Fibroblast of gingiva (primary cell): ENCODE results near the gene RALGAPA1.
"Not testable (repeated sequence)": the region's sequence is repeated elsewhere in the genome, so short reads cannot be mapped to it uniquely, and the experiment has no call there.

Experiments
- DNase-seq: peaks from one replicate; pipeline ENCODE4 v3.0.0-alpha.2; 2011; ENCODE audit warnings: low read depth

RALGAPA1 gene

DNA sequence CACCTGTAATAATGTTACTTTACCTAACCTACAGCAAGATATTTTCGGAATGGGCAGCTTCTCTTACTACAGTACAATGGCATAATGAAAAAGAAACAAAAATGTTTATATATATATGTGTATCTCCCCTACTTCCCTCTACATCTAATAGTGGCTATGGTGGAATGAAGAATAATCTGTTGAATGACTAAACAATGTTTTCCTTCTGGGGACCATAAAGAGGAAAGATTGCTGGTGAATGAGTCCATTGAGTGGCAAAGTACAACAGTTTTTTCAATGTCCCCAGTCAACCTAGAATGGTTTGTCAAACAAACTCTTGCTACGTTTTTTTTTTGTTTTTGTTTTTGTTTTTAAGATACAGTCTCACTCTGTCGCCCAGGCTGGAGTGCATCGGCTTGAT, 47.2 kb downstream of the RALGAPA1 start:
- no peak for DNase-seq

DNA sequence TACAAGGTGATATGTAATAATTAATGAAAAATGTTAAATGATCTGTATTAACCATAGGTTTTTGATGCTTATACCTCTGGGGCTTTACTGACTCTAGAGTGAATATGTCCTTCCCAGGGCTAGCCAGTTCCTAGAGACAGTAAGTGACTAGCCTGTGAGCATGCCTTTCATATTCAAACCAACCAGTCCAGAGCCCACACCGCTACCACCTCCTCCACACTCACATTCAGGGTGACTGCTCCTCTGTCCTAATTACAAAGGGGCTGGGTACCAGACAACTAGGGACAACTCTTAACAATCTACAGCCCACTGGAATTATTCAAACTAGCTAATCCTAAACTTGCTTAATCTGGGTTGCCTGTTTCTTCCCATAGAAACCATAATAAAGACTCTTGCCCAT, 49.0 kb downstream of the RALGAPA1 start:
- no peak for DNase-seq

DNA sequence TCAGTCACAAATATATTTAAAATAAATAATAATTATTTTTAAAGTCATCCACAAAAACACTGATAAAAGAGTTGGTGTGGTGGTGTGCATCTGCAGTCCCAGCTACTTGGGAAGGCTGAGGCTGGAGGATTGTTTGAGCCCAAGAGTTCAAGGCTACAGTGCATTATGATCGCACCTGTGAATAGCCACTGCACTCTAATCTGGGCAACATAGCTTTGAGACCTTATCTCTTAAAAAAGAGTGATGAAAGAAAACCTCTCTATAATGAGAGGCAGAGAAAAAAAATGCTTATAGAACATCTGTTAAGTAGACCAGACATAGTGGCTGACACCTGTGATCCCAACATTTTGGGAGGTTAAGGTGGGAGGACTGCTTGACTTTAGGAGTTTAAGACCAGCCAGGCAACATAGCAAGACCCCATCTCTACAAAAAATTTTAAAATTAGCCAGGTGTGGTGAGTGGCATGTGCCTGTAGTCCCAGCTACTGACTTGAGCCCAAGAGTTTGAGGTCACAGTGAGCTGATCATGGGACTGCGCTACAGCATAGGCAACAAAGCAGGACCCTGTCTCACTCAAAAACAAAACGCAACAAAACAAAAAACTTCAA, 50.5 kb downstream of the RALGAPA1 start:
- DNase-seq = no peak

DNA sequence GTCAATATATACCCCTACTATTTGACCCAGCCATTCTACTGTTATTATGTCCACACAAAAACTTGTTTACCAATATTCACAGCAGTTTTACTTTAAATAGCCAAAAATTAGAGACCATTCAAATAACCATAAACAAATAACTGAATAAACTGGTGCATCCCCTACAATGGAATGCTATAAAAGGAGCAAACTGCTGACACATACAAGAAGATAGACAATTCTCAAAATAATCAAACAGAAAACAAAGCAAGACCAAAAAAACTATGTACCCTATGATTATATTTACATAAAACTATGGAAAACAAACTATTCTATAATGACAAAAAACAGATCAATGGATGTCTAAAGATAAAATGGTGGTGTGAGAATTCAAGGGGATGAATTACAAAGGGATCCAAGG, 54.4 kb downstream of the RALGAPA1 start:
- DNase-seq = no peak

DNA sequence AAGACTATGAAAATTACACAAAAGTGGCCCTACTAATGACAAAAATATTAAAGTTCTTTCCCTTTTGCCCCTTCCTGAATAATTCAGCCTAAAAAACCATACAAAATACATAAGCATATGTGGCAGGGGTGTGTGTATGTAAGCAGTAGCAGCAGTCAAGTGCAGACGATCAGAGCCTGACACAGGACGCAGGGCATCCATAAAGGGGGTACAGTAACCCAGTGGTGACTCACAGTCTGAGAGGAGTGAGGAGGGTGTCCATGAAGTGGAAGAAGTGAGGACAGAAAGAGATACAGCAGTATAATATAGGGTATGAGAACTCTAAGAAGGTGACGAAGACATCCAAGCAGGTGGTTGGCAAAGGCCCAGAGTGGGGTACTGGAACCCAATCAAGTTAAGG, 56.7 kb downstream of the RALGAPA1 start:
- no peak for DNase-seq

DNA sequence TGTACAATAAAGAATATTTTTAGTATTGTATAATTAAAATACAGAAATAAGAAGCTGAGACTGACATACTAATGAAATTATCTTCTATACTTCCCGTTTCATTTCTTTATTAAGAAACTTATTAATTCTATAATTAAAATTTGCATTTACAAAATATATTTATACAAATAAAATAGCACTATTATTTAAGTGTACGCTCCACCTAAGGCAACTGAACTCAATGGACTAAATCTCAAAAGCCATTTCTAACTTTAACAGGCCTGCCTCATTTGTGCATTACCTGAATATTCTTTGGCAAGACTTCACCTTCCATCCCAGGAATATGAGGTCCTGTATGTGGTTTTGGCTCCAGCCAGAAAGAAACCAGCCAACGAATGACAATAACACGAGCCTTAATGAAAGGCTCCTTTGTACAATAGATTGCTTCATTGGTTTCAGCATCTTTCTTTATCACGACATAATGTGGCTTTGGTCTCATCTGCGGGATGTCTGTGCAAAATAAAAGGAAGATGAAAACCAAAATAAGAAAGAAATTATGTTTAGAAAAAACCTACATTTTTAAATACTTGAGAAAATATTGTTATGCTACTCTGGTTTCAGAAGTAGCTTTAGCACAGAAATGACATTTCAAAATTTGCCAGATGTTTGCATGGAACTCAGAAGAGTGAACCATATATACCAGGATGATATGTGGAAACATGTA, 58.7 kb downstream of the RALGAPA1 start:
- DNase-seq = no peak

DNA sequence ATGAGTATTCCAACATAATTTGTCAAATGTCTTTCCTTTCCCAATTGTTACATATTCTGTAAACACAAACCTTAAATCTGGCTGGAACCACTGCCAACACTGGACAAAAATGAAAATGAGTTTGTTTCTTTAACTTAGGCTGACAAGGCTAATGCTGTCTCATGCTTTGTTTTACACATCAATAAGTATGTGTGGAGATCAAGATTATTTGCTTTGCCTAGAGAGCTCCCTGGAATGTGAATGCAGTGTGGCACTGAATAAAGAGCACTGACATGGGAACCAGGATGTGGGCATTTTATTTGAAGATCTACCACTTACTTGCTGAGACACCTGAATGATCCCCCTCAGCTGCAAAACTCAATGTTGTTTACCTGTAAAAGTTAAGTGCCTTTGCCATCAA, 61.7 kb downstream of the RALGAPA1 start:
- peak; percentile 54 for DNase-seq

DNA sequence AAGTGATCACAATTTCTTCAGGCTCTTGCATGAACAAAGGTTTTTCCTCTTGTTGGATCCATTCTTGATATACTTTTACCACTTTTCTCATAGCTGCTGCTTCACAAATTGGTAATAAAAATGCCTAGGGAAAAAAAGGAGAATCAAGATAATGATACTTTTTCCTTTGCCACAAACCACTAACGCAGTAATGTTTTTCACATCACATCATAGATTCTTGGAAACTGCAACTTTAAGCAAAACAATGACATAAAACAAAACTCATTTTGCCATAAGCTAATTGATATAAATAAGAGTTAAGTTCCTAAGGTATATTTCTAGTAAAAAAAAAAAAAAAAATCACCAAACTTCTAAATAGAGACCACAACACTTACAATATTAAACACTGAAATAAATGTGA, 66.7 kb downstream of the RALGAPA1 start:
- no peak for DNase-seq

DNA sequence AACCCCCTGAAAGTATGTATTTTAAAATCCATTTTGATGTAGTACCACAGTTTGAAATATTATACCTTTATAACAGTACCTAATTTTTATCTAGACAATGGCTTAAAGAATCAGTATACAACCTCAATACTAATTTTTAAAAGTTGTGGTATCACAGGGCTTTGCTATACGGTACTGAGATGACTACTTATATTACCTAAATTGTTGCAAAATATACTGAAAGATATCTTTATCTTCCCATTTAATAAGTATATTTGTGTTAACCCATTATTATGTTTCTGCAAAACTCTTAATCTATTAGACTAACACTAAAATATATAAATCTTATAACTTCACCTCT, 67.1 kb downstream of the RALGAPA1 start:
- no peak for DNase-seq

DNA sequence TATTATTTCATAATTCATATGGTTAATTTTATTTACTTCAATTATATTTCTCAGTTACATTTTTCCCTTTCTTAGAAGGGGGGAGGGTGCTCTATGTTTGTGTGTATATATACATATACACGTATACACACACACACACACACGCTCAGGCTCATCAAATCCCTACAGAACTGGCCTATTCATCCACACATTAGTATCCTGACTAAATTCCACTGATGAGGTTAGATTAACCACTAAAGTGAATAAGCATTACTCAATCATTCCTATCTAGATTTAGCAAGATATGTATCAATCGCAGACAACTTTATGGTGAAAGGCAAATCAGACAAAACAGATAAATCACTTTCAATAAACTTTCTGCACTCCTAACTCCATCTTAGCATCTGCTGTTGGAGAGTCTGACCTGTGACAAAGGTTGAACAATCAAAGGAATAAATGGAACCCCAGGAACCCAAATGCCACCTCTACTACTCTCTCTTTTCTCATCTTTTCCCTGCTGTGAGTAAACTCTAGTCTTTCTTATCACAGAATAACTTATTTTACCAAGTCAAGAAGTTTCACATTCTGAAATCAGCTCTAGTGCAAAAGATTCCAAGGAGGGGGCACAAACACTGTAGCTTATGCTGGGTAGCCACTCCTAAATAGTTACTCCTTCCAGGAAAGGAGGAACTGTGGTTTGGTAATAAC, 67.6 kb downstream of the RALGAPA1 start:
- no peak for DNase-seq

DNA sequence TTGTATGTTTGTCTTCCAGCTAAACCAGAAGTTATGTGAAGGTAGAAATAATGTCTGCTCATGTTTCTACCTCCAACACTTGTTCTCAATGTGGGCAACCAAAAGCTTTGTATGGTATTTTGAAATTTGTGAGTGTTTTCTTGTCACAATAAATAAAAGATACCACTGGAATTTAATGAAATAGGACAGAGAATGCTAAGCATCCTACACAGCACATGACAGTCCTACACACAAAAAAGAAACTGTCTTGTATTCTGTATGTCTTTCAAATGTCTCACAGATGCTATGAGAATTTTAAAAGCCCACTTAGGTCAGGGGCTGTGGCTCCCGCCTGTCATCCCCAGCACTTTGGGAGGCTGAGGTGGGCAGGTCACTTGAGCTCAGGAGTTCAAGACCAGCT, 68.9 kb downstream of the RALGAPA1 start:
- DNase-seq = no peak

DNA sequence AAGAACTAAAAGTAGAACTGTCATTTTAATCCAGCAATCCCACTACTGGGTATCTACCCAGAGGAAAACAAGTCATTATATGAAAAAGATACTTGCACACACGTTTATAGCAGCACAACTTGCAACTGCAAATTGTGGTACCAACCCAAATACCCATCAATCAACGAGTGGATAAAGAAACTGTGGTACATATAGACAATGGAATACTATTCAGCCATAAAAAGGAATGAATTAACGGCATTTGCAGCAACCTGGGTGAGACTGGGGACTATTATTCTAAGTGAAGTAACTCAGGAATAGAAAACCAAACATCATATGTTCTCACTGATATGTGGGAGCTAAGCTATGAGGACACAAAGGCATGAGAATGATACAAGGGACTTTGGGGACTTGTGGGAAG, 73.9 kb downstream of the RALGAPA1 start:
- DNase-seq = not testable (repeated sequence)

DNA sequence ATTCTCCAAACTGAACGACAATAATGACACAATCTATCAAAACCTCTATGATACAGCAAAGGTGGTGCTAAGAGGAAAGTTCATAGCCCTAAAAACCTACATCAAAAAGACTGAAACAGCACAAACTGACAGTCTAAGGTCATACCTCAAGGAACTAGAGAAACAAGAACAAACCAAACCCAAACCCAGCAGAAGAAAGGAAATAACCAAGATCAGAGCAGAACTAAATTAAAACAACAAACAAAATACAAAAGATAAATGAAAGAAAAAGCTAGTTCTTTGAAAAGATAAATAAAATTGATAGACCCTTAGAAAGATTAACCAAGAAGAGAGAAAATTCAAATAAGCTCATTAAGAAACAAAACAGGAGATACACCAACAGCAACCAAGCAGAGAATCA, 75.6 kb downstream of the RALGAPA1 start:
- DNase-seq = not testable (repeated sequence)

DNA sequence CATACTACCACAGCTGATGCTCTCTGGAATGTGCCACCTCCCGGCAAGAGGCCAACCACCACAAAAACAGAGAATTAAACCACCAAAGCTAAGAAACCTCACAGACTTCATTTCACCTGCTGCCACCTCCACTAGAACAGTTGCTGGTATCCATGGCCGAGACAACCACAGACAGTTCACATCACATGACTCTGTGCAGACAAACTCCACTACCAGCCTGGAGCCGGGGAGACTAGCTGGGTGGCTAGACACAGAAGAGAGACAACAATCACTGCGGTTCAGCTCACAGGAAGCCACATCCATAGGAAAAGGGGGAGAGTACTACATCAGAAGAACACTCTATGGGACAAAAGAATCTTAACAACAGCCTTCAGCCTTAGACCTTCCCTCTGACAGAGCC, 78.2 kb downstream of the RALGAPA1 start:
- DNase-seq = no peak

DNA sequence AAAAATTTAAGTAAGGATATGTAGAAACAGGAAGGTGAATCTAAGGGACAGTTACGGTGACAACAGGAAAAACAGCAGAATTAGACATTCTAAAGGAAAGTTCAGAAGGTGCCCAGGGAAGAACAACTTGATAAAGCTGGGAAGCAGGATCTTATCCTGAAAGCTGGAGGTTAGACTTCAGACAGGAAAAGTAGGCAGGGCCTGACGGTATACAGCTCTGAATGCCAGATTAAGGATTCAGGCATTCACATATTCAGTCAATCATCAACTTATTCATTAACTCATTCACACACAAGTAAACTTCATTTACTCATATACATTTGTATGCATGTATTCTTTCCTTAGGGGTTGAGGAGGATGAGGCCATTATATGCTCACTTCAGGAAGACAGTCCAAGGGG, 81.3 kb downstream of the RALGAPA1 start:
- no peak for DNase-seq

DNA sequence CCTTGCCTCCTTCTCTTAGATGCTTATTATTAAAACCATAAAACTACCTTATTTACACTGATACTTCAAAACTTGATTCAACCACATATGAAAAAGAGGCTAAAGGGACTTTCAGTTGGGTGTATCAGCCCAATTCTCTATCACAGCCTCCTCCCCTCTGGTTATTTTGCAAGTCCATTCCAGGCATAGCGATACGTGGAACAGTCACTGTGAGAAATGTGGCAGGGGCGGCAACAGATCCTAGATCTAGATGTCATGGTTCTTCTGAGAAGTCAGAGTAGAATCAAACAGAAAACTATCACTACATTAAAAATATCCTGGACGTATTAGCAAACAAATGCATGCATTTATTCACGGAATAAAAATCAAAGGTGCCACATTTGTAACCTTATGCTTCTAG, 83.2 kb downstream of the RALGAPA1 start:
- no peak for DNase-seq

DNA sequence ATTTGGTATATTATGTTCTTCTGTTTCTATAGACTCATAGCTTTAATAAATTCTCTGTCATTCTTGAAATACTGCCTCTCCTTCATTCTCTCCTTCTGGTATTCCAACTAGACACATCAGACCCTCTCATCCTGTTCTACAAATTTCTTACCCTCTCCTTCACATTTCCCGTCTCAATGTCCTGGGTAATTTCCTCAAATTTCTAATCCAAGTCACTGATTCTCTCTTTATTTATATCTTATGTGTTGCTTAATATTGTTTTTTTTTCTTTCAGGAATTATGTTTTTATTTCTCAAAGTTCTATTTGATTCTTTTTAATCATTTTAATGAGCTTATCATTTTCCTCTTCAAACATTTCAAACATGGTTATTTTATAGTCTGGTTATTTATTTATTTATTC, 94.0 kb downstream of the RALGAPA1 start:
- no peak for DNase-seq

DNA sequence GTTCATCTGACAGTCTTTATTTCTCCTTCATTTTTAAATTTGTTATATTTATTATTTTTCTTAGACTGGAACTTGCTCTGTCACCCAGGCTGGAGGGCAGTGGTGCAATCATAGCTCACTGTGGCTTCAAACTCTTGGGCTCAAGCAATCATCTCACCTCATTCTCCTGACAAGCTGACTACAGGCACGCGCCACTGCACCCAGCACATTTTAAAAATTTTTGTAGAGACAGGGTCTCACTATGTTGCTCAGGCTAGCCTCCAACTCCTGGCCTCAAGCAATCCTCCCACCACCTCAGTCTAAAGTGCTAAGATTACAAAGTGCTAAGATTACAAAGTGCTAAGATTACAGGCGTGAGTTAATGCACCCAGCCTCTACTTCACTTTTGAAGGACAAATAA, 96.6 kb downstream of the RALGAPA1 start:
- no peak for DNase-seq

DNA sequence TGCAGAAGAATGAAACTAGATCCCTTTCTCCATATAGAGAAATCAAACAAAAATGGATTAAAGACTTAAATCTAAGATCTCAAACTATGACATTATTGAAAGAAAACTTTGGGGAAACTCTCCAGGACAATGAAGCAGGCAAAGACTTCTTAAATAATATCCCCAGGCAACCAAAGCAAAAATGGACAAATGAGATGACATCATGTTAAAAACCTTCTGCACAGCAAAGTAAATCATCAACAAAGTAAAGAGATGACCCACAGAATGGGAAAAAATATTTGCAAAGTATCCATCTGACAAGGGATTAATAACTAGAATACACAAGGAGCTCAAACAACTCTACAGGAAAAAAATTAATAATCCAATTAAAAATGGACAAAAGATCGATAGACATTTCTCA, 101.0 kb downstream of the RALGAPA1 start:
- DNase-seq = no peak

DNA sequence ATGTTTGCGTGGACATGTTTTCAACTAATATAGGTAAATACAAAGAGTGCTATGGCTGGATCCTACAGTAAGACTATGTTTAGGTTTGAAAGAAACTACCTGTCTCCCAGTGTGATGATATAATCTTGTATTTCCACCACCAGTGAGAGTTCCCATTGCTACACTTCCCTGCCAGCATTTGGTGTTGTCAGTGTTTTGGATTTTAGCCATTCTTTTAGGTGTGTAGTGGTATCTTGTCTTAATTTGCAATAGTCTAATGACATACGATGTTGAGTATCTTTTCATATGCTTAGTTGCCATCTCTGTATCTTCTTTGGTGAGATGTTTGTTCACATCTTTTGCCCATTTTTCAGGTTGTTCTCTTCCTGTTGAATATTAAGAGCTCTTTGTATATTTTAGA, 103.5 kb downstream of the RALGAPA1 start:
- DNase-seq = no peak

DNA sequence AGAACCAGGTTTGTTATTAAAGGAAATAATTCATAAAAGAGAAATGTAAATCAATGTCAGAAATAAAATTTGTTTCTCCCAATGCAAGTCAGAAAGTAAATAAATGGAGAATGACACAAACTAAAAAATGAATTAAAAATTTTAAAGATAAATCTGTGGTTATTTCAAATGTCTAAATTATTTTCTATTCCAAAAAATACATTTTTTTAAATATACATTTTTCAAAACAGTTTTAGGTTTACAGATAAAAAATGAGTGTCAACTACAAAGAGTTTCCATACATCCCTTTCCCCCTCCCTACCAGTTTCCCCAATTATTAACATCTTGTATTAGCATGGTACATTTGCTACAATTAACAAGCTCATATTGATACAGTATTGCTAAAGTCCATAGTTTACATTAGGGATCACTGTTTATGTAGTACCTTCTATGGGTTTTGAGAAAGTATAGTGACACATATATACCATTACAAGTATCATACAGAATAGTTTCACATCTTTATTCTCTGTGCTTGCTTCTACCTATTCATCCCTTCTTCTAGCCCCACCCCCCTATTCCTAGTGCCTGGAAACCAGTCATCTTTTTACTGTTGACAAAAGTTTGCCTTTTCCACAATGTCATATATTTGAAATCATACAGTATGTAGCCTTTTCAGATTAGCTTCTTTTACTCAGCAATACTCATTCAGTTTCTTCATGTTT, 104.2 kb downstream of the RALGAPA1 start:
- no peak for DNase-seq

DNA sequence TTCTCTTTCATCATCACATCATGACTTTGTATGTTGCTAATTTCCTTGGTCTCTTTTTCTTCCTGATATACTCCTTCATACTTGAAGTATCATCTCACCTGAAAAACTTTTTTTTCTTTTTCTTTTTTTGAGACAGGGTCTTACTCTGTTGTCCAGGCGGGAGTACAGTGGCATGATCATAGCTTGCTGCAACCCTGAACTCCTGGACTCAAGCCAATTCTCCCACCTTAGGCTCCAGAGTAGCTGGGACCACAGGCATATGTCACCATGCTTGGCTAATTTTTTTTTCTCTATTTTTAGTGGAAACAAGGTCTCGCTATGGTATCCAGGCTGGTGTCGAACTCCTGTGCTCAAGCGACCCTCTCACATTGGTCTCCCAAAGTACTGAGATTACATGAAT, 107.6 kb downstream of the RALGAPA1 start:
- no peak for DNase-seq

DNA sequence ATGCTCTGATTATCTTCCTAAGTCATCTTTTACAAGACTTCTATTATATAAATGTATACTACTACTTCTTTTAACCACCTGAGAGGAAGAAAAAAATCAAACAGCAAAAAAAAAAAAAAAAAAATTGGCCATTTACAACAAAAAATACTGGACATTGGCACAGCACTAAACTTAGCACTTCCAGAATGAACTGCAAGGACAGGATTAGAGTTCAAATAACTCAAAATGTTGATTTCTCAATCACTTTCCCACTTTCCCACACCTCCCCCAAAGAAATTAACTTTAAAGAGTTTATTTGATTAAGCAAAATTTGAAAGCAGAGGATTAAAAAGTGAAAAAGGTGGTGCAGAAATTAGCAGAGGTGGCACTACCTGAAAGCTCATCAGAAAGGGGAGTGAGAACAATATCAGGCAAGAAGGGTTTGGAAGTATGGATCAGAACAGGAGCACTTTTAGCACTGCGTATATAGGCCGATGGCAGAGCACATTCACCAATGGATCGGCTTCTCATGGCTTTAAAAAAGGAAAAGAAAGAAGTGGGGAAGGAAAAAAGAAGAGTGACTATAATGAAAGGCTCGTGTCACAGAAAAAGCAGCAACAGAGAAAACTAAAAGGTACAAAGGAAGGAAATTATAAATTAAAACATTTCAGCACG, 109.2 kb downstream of the RALGAPA1 start:
- DNase-seq = no peak
